GM12892 (cell line): ENCODE measurements around the gene ADAMTS15.

ENCODE experiments used
- POLR2A ChIP-seq: IDR thresholded peaks from 2 replicates; pipeline ENCODE4 v1.6.1; 2011; ENCODE audit warnings: low read depth, low read length, control low read depth
- POLR2AphosphoS5 ChIP-seq: IDR thresholded peaks from 2 replicates; pipeline ENCODE4 v1.6.1; 2011; ENCODE audit warnings: low read depth, low read length, control low read depth

GRCh38 chr11:130429120-130429681, 19.2 kb upstream of the ADAMTS15 start:
- TF ChIP-seq POLR2A (no peak), POLR2AphosphoS5 (no peak)
